ENCODE data around the gene GGNBP2.

The GGNBP2 gene

DNA sequence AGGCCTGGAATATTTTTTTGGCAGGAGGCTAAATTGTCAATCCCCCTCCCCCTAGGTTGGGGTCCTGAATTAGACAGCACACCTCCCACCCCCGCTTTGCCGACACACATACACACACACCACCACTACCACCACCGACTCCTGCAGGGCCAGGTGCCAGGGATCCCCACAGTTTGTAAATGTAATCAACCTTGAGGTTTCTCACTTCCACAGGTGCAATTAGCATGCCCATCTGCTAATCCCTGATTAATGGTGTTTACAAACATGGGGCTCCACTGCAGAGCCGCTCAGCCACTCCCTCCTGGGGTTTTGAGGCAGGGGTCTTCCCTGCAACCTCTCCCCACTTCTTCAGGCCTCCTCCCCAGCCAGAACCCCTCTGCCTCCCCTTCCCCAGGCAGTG, 68.4 kb downstream of the GGNBP2 start:
- Histone ChIP-seq H3K9me3 (ENCODE audit: insufficient read depth, low read depth, low read length) (no peaks in the 10 kb centered on the region), H2AK5ac (ENCODE audit: low read length) (no peak overlapping the region), H2AFZ (ENCODE audit: insufficient read depth, low read length, poor library complexity) (no peak overlapping the region), H2BK120ac (ENCODE audit: insufficient read depth, low read length, poor library complexity) (no peak overlapping the region), H3K27me3 (ENCODE audit: insufficient read depth, low read length) (no peaks in the 10 kb centered on the region), H3K18ac (ENCODE audit: low read length) (no peak overlapping the region), H4K8ac (ENCODE audit: low read depth, low read length) (no peak overlapping the region), H2BK12ac (ENCODE audit: low read length) (no peak overlapping the region), H3K4me1 (ENCODE audit: control insufficient read depth in 1 of 2, insufficient read depth in 2 of 2, low read length in 2 of 2) (no peaks in the 10 kb centered on the region), H3K79me1 (ENCODE audit: low read length) (no peaks in the 10 kb centered on the region), H3K23ac (ENCODE audit: low read length) (no peak overlapping the region), H3K4ac (ENCODE audit: low read depth, low read length) (no peak overlapping the region), H3K9ac (ENCODE audit: low read length) (no peak overlapping the region), H3K36me3 (ENCODE audit: control insufficient read depth in 1 of 2, insufficient read depth in 2 of 2, low read length in 2 of 2) (no peaks in the 10 kb centered on the region), H3K4me2 (ENCODE audit: low read length) (no peak overlapping the region), H3K27ac (ENCODE audit: low read depth, low read length) (no peak overlapping the region), H4K91ac (ENCODE audit: low read depth, low read length) (no peak overlapping the region), H2BK5ac (ENCODE audit: low read depth, low read length, poor library complexity) (no peak overlapping the region), H3K79me2 (ENCODE audit: control insufficient read depth, insufficient read depth, low read length, poor library complexity) (no peaks in the 10 kb centered on the region), H4K12ac (ENCODE audit: low read depth, low read length) (no peak overlapping the region), H3K14ac (ENCODE audit: low read length) (no peak overlapping the region), H3K4me3 (ENCODE audit: low read depth, low read length) (no peak overlapping the region)
- DNase-seq = no peak
- WGBS (ENCODE audit: extremely low coverage, insufficient coverage, insufficient read length) = no CpG with 5 or more reads among the region's 4 CpGs

DNA sequence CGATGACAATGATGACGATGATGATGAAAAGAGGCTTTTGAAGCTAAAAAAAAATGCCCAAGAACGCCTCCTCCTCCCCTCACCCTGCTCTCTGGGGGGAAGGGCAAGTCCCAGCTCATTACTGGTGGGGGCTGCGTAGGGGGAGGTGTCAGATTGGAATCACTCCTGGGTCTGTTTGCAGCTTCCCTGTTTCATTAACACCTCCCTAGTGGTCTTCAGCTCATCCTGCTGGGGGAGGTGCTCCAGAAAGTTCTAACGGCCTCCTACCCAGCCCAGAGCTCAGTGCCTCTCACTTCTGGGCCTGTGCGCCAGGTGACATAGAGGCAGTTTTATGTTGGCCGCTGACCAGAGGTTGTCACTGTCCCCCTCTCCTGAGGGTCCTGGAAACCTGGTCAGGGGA, 69.4 kb downstream of the GGNBP2 start:
- Histone ChIP-seq H3K4me3 (ENCODE audit: low read depth, low read length) (no peak overlapping the region), H3K4me1 (ENCODE audit: control insufficient read depth in 1 of 2, insufficient read depth in 2 of 2, low read length in 2 of 2) (no peaks in the 10 kb centered on the region), H2BK12ac (ENCODE audit: low read length) (no peak overlapping the region), H3K9ac (ENCODE audit: low read length) (no peak overlapping the region), H3K4ac (ENCODE audit: low read depth, low read length) (no peak overlapping the region), H3K9me3 (ENCODE audit: insufficient read depth, low read depth, low read length) (no peaks in the 10 kb centered on the region), H4K8ac (ENCODE audit: low read depth, low read length) (no peak overlapping the region), H3K79me2 (ENCODE audit: control insufficient read depth, insufficient read depth, low read length, poor library complexity) (no peaks in the 10 kb centered on the region), H3K79me1 (ENCODE audit: low read length) (no peaks in the 10 kb centered on the region), H3K23ac (ENCODE audit: low read length) (no peak overlapping the region), H3K27ac (ENCODE audit: low read depth, low read length) (no peak overlapping the region), H2BK120ac (ENCODE audit: insufficient read depth, low read length, poor library complexity) (no peak overlapping the region), H3K4me2 (ENCODE audit: low read length) (no peak overlapping the region), H2BK5ac (ENCODE audit: low read depth, low read length, poor library complexity) (no peak overlapping the region), H3K14ac (ENCODE audit: low read length) (no peak overlapping the region), H4K91ac (ENCODE audit: low read depth, low read length) (no peak overlapping the region), H3K18ac (ENCODE audit: low read length) (no peak overlapping the region), H4K12ac (ENCODE audit: low read depth, low read length) (no peak overlapping the region), H3K27me3 (ENCODE audit: insufficient read depth, low read length) (no peaks in the 10 kb centered on the region), H2AFZ (ENCODE audit: insufficient read depth, low read length, poor library complexity) (no peak overlapping the region), H2AK5ac (ENCODE audit: low read length) (no peak overlapping the region), H3K36me3 (ENCODE audit: control insufficient read depth in 1 of 2, insufficient read depth in 2 of 2, low read length in 2 of 2) (no peaks in the 10 kb centered on the region)
- WGBS (ENCODE audit: extremely low coverage, insufficient coverage, insufficient read length) = no CpG with 5 or more reads among the region's 7 CpGs
- DNase-seq = no peak

DNA sequence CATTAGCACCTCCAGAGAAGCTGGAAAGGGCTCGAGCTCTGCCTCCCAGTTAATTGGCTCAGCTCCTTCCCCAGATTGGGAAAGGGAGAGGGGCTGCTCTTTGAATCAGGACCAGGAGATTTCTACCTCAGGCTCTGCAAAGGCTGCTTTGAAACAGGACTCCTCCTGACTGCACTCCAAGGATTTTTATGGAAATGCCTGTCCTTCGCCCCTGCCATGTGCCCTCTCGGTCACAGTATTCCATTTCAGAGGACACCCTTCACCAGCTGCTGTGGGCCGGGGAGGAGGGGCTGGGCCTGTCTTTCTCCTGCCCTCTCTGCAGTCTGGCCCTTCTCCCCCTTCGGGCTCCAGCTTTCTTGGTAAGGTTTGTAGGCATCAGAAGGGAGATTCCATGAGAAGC, 70.2 kb downstream of the GGNBP2 start:
- Histone ChIP-seq H4K12ac (ENCODE audit: low read depth, low read length) (no peak overlapping the region), H2AK5ac (ENCODE audit: low read length) (no peak overlapping the region), H4K8ac (ENCODE audit: low read depth, low read length) (no peak overlapping the region), H3K14ac (ENCODE audit: low read length) (no peak overlapping the region), H2BK5ac (ENCODE audit: low read depth, low read length, poor library complexity) (no peak overlapping the region), H2BK12ac (ENCODE audit: low read length) (no peak overlapping the region), H3K36me3 (ENCODE audit: control insufficient read depth in 1 of 2, insufficient read depth in 2 of 2, low read length in 2 of 2) (no peaks in the 10 kb centered on the region), H3K4ac (ENCODE audit: low read depth, low read length) (no peak overlapping the region), H2AFZ (ENCODE audit: insufficient read depth, low read length, poor library complexity) (no peak overlapping the region), H3K4me1 (ENCODE audit: control insufficient read depth in 1 of 2, insufficient read depth in 2 of 2, low read length in 2 of 2) (no peaks in the 10 kb centered on the region), H3K4me3 (ENCODE audit: low read depth, low read length) (no peak overlapping the region), H3K9ac (ENCODE audit: low read length) (no peak overlapping the region), H3K27me3 (ENCODE audit: insufficient read depth, low read length) (no peaks in the 10 kb centered on the region), H3K79me1 (ENCODE audit: low read length) (no peaks in the 10 kb centered on the region), H3K79me2 (ENCODE audit: control insufficient read depth, insufficient read depth, low read length, poor library complexity) (no peaks in the 10 kb centered on the region), H3K27ac (ENCODE audit: low read depth, low read length) (no peak overlapping the region), H2BK120ac (ENCODE audit: insufficient read depth, low read length, poor library complexity) (no peak overlapping the region), H4K91ac (ENCODE audit: low read depth, low read length) (no peak overlapping the region), H3K4me2 (ENCODE audit: low read length) (no peak overlapping the region), H3K23ac (ENCODE audit: low read length) (no peak overlapping the region), H3K18ac (ENCODE audit: low read length) (no peak overlapping the region), H3K9me3 (ENCODE audit: insufficient read depth, low read depth, low read length) (no peaks in the 10 kb centered on the region)
- WGBS (ENCODE audit: extremely low coverage, insufficient coverage, insufficient read length) = no CpG with 5 or more reads among the region's 5 CpGs
- DNase-seq = no peak

DNA sequence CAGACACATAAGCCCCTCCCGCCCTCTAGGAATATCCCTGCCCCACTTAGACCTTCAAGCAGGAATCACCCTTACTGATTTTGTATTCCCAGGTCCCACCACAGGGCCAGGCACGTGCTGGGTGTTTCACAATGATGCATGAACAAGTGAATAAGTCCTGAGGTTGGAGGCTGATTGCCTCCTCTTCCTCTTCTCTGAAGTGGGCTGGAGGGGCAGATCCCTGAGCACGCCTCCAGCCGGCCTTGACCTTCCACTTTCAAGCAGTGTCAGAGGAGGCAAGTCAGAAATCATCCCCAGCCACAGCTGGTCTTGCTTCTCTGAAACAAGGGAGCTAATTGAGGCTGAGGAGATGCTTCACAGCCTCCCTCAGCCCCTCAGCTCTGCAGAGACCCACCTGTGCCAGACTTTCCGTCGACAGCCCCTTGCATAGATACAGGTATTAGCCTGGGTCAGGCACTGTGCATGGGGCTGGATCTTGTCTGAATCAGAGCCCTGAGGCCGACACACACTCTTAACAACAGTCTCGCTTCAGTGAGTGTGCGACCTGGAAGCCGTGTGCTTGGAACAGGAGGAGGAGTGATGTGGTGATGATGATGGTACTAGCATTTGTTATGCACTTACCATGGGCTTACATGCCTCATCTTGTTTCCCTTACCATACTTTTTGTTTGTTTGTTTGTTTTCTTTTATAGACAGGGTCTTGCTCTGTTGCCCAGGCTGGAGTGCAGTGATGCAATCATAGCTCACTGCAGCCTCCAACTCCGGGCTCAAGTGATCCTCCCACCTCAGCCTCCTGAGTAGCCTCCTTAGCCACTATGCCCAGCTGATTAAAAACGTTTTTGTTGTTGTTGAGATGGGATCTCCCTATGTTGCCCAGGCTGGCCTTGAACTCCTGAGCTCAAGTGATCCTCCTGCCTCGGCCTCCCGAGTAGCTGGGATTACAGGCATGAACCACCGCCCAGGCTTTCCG, 71.6 kb downstream of the GGNBP2 start:
- no peak overlapping the region for H4K12ac ChIP-seq (ENCODE audit: low read depth, low read length)

More for the DNA sequence above, 71.6 kb downstream of the GGNBP2 start:
- Histone ChIP-seq H3K4me1 (ENCODE audit: control insufficient read depth in 1 of 2, insufficient read depth in 2 of 2, low read length in 2 of 2) (no peaks in the 10 kb centered on the region), H3K27ac (ENCODE audit: low read depth, low read length) (no peak overlapping the region), H3K79me2 (ENCODE audit: control insufficient read depth, insufficient read depth, low read length, poor library complexity) (no peaks in the 10 kb centered on the region), H4K91ac (ENCODE audit: low read depth, low read length) (no peak overlapping the region), H3K4ac (ENCODE audit: low read depth, low read length) (no peak overlapping the region), H3K27me3 (ENCODE audit: insufficient read depth, low read length) (no peaks in the 10 kb centered on the region), H2BK120ac (ENCODE audit: insufficient read depth, low read length, poor library complexity) (no peak overlapping the region), H2BK5ac (ENCODE audit: low read depth, low read length, poor library complexity) (no peak overlapping the region), H3K79me1 (ENCODE audit: low read length) (no peaks in the 10 kb centered on the region), H2AFZ (ENCODE audit: insufficient read depth, low read length, poor library complexity) (no peak overlapping the region), H3K18ac (ENCODE audit: low read length) (no peak overlapping the region), H3K23ac (ENCODE audit: low read length) (no peak overlapping the region), H2BK12ac (ENCODE audit: low read length) (no peak overlapping the region), H3K4me2 (ENCODE audit: low read length) (no peak overlapping the region), H2AK5ac (ENCODE audit: low read length) (no peak overlapping the region), H3K14ac (ENCODE audit: low read length) (no peak overlapping the region), H4K8ac (ENCODE audit: low read depth, low read length) (no peak overlapping the region), H3K9ac (ENCODE audit: low read length) (no peak overlapping the region), H3K4me3 (ENCODE audit: low read depth, low read length) (no peak overlapping the region), H3K9me3 (ENCODE audit: insufficient read depth, low read depth, low read length) (no peaks in the 10 kb centered on the region), H3K36me3 (ENCODE audit: control insufficient read depth in 1 of 2, insufficient read depth in 2 of 2, low read length in 2 of 2) (no peaks in the 10 kb centered on the region)
- no CpG with 5 or more reads among the region's 16 CpGs for WGBS (ENCODE audit: extremely low coverage, insufficient coverage, insufficient read length)
- no peak for DNase-seq
